Activated naive CD4-positive, alpha-beta T cell treated with anti-CD3 and anti-CD28 coated beads for 36 hours (primary cell): ENCODE measurements around the gene KIAA1549. TPM values are rescaled to one million over a fixed set of nuclear protein-coding genes. Genes with fewer than 3 reads are reported as not detected.
"Not testable (repeated sequence)": the region's sequence is repeated elsewhere in the genome, so short reads cannot be mapped to it uniquely, and the experiment has no call there.

ENCODE experiments used
- CTCF ChIA-PET: fragments of 350-600 bp; sonication (Branson Sonifier 250); formaldehyde crosslinking; loops from one replicate; lab custom pipeline; 2021; ENCODE audit warnings: antibody characterized with exemption; lab: Charles Lee
- DNase-seq: peaks from one replicate; pipeline ENCODE4 v3.0.0-alpha.2; 2020
- H3K27ac Mint-ChIP-seq: one replicate; pipeline ENCODE4 v1.8.0; 2021; ENCODE audit warnings: mild to moderate bottlenecking, mixed read lengths
- H3K27me3 Mint-ChIP-seq: one replicate; pipeline ENCODE4 v1.8.0; 2021; ENCODE audit warnings: low read depth, mixed read lengths
- H3K36me3 Mint-ChIP-seq: one replicate; pipeline ENCODE4 v1.8.0; 2021; ENCODE audit warnings: low read depth, mixed read lengths
- H3K4me1 Mint-ChIP-seq: one replicate; pipeline ENCODE4 v1.8.0; 2021; ENCODE audit warnings: low read depth, mixed read lengths
- H3K4me3 Mint-ChIP-seq: one replicate; pipeline ENCODE4 v1.8.0; 2021; ENCODE audit warnings: mild to moderate bottlenecking, moderate library complexity, mixed read lengths
- H3K9me3 Mint-ChIP-seq: one replicate; pipeline ENCODE4 v1.8.0; 2021; ENCODE audit warnings: mixed read lengths
- intact Hi-C: fragments of 100-400 bp; cut with micrococcal nuclease; formaldehyde crosslinking; loops from one replicate; pipeline ENCODE4 v1.15.1; 2023
- total RNA-seq, 2 experiments: library from RNA; stranded (reverse); gene quantifications; one replicate each; pipeline ENCODE4 v1.2.3, GENCODE V29; 2021

Gene KIAA1549
- total RNA-seq, result under 1 TPM; 0.60 to 0.67 TPM

DNA sequence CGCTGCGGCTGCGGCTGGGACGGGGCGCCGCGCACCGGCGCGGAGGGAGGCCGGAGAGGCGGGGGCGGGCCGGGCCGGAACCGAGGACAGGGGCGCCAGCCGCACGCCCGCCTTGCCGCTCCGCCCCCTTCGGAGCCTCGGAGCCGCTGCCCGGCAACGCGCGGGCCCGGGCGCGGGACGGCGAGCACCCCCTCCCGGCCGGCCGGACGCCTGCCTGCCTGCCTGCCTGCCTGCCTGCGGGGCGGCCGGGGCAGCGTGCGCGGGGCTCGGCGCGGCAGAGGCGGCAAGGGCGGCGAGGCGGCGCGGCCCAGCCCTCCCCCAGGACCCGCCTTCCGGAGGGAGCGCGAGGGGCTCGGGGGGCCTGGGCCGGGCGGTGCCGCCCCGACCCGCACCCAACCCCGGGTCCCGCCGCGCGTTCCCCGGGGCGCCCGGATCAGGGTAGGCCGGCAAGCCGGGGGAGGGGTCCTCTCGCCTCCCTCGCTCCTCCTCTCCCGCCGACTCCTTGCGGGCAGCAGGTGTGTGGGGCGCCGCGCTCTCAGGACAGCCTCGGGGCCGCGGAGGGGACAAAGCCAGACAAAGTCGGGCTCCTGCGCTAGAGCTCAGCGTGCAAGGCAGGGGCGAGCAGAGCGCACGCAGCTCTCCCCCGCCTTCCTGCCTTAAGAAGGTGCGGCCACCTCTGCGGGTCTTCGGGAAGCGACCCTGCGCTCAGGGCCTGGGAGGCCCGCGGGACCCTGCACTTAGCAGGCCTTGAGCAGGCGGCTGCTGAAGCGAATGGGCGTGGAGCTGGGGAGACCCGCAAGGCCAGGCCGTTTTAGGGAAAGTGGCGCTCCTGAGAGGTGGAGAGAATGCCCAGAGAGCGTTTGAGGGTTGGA is at the start of gene KIAA1549:
Gene KIAA1549 (minus strand): TSS at position 58 of the 872 bp plus-strand sequence. CDS start 120 bp downstream, outside the sequence.
- H3K27ac Mint-ChIP-seq, result no peak within 1 kb of the TSS
- H3K36me3 Mint-ChIP-seq, result no peaks in the 10 kb centered on the region
- peaks cover 36% of the 10 kb centered on the region for H3K27me3 Mint-ChIP-seq
- peak within 1 kb of the TSS; percentile 80 for H3K4me3 Mint-ChIP-seq
- intact Hi-C loops, result loop anchor here (2.0 to 5.0 kb wide), 2 partner anchors 79 to 229 kb away; no protein-coding TSS in a partner anchor
- peak; percentile 59 for DNase-seq
- CTCF ChIA-PET, result interaction anchor here (0.8 to 3.4 kb wide), 3 partner anchors 13 to 95 kb away, joined by 3 to 20 read pairs (median 4); no protein-coding TSS in a partner anchor
- H3K4me1 Mint-ChIP-seq, result peaks cover 8% of the 10 kb centered on the region
- H3K9me3 Mint-ChIP-seq, result no peaks in the 10 kb centered on the region

DNA sequence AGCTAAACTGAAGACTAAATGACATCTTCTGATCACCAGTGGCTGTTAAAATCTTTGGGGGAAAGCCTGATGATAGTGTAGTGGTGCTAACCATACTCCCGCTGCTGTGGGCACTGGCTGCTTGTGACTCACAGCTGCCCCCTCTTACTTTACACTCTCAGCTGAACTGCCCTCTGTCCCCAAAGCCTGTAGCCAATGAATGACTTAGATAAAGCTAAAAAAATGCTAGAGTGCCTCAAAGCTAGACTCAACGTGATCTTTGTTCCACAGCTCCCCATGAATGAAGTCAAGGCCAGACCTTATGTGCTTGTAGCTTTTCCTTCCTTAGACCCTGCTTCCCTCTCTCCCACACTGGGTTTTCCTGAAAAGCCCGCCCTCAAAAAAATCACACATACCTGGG is 48.2 kb upstream of the KIAA1549 start:
- peaks cover 37% of the 10 kb centered on the region for H3K36me3 Mint-ChIP-seq
- H3K4me1 Mint-ChIP-seq, result peaks cover 6% of the 10 kb centered on the region
- no peak for DNase-seq
- CTCF ChIA-PET, result interaction anchor here (4.4 kb wide), 1 partner anchor 11 kb away, joined by 19 read pairs; no protein-coding TSS in a partner anchor
- no peak overlapping the region for H3K4me3 Mint-ChIP-seq
- no peak overlapping the region for H3K27ac Mint-ChIP-seq
- intact Hi-C loops, result no loop called here
- H3K9me3 Mint-ChIP-seq, result no peaks in the 10 kb centered on the region
- H3K27me3 Mint-ChIP-seq, result no peaks in the 10 kb centered on the region

DNA sequence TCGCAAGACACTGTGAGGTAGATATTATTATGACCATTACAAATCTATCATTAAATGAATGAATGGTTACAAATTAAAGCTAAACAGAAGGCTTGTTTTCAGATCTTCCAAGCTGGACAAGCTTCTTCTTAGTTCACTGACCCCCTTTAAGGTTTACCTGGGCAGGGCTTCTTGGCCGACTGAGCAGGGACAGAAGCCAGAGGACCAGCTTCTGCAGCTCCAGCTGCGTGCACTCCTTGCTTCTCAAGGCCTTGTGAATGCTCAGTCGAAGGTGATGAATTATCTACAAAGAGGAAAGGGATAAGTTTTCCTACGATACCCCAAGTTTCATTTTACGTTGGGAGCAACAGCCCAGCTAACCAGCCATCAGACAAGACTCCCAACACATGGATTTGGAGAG is 45.4 kb upstream of the KIAA1549 start:
- intact Hi-C loops, result no loop called here
- H3K9me3 Mint-ChIP-seq, result no peaks in the 10 kb centered on the region
- H3K27ac Mint-ChIP-seq, result no peak overlapping the region
- no peak overlapping the region for H3K4me3 Mint-ChIP-seq
- DNase-seq, result no peak
- H3K36me3 Mint-ChIP-seq, result peaks cover 38% of the 10 kb centered on the region
- no peaks in the 10 kb centered on the region for H3K4me1 Mint-ChIP-seq
- CTCF ChIA-PET, result interaction anchor here (4.4 kb wide), 1 partner anchor 8 kb away, joined by 19 read pairs; no protein-coding TSS in a partner anchor
- H3K27me3 Mint-ChIP-seq, result no peaks in the 10 kb centered on the region

DNA sequence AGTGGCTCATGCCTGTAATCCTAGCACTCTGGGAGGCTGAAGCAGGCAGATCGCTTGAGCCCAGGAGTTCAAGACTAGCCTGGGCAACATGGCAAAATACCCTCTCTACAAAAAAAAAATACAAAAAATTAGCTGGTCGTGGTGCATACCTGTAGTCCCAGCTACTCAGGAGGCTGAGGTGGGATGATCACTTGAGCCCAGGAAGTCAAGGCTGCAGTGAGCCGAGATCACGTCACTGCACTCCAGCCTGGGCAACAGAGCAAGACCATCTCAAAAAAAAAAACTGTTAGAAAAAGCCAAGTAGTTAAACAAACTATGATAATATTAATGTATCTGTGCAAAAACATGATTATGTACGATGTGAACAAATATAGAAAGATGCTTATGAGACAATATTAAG is 44.7 kb upstream of the KIAA1549 start:
- CTCF ChIA-PET, result interaction anchor here (4.4 kb wide), 1 partner anchor 8 kb away, joined by 19 read pairs; no protein-coding TSS in a partner anchor
- peaks cover 36% of the 10 kb centered on the region for H3K36me3 Mint-ChIP-seq
- H3K4me1 Mint-ChIP-seq, H3K4me3 Mint-ChIP-seq, H3K27me3 Mint-ChIP-seq, intact Hi-C loops, DNase-seq, H3K27ac Mint-ChIP-seq, H3K9me3 Mint-ChIP-seq: not testable (repeated sequence)

DNA sequence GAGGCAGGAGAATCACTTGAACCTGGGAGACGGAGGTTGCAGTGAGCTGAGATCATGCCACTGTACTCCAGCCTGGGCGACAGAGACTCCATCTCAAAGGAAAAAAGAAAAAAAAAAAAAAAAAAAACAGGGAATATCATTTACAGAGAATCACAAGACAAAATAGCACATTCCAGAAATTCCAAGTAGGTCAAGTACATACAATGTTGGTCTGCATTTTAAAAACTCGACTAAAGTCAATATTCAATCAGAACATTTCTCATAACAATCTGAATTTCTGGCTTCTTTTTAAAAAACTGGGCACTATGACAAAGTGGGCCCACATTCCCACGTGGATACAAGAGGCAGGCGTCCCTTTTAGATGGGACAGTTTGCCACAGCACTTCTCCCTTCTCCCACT is 41.9 kb upstream of the KIAA1549 start:
- H3K27ac Mint-ChIP-seq, result no peak overlapping the region
- no peak for DNase-seq
- CTCF ChIA-PET, result no interaction called here
- H3K9me3 Mint-ChIP-seq, result no peaks in the 10 kb centered on the region
- no peak overlapping the region for H3K4me3 Mint-ChIP-seq
- H3K4me1 Mint-ChIP-seq, result no peaks in the 10 kb centered on the region
- intact Hi-C loops, result no loop called here
- no peaks in the 10 kb centered on the region for H3K27me3 Mint-ChIP-seq
- peaks cover 20% of the 10 kb centered on the region for H3K36me3 Mint-ChIP-seq

DNA sequence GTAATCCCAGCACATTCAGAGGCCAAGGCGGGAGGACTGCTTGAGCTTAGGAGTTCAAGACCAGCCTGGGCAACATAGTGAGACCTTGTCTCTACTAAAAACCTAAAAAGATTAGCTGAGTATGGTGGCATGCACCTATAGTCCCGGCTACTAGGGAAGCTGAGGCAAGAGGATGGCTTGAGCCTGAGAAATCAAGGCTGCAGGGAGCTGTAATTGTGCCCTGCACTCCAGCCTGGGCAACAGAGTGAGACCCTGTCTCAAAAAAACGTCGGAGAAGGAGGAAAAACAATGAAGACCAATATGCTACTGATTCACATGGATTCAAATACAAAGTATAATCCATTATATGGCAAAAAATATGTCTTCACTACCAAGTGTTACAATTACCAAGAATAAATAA is 41.1 kb upstream of the KIAA1549 start:
- Mint-ChIP-seq H3K27ac (no peak overlapping the region), H3K36me3 (peaks cover 16% of the 10 kb centered on the region), H3K4me3 (no peak overlapping the region), H3K4me1 (peaks cover under 1% of the 10 kb centered on the region), H3K27me3 (no peaks in the 10 kb centered on the region), H3K9me3 (no peaks in the 10 kb centered on the region)
- intact Hi-C loops, result no loop called here
- DNase-seq, result no peak
- CTCF ChIA-PET, result interaction anchor here (0.6 to 1.2 kb wide), 2 partner anchors 36 to 136 kb away, joined by 3 to 4 read pairs; no protein-coding TSS in a partner anchor

DNA sequence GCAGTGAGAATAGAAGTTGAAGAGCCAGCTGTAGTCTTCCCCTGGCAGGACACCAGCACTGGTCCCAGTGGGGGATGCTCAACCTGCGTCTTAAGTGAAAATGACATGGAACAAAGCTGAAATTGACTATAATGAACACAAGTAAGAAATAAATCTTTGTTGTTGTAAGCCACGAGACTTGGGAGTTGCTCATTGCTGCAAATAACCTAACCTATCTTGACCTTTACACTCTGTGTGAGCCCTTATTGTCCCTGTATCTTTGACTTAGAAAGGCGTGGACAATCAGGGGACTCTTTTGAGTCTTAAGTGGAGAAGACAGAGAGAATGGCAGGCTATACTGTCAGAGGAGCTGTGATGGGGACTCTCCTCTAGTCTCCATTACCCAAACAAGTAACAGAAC is 37.7 kb upstream of the KIAA1549 start:
- H3K27me3 Mint-ChIP-seq, result no peaks in the 10 kb centered on the region
- no peak for DNase-seq
- H3K27ac Mint-ChIP-seq, result no peak overlapping the region
- no peaks in the 10 kb centered on the region for H3K9me3 Mint-ChIP-seq
- intact Hi-C loops, result no loop called here
- H3K4me3 Mint-ChIP-seq, result no peak overlapping the region
- peaks cover 4% of the 10 kb centered on the region for H3K4me1 Mint-ChIP-seq
- H3K36me3 Mint-ChIP-seq, result peaks cover 4% of the 10 kb centered on the region
- CTCF ChIA-PET, result interaction anchor here (0.6 to 4.0 kb wide), 6 partner anchors 9 to 600 kb away, joined by 3 to 19 read pairs (median 6); partner anchors contain the start of gene FMC1

DNA sequence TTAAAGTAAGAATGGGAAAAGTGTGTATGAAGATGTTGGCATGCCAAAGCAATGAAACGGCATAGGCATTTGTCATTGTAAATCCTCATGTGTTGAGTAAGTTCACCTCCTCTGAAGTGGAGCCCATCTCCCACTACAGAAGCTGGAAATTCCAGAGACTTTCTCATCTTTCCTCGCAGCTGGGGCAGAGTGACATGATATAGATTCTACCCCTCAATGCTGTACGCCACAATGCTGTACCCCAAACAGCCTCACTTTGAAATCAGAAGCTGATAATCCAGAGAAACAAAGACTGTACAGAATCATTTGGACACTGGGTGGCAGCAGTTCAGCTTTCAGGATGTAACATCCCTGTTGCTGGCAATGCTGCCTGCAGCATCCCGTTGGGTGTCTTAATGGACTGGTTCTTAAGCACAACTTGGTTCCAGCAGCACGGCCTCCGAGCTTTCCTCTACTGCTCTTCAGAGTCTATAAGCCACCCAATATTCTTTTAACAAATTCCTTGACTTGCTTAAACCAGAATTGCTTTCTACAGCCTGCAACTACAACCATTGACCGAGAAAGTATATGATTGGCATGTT is 35.8 kb upstream of the KIAA1549 start:
- H3K36me3 Mint-ChIP-seq, result no peaks in the 10 kb centered on the region
- no peaks in the 10 kb centered on the region for H3K27me3 Mint-ChIP-seq
- peaks cover 4% of the 10 kb centered on the region for H3K4me1 Mint-ChIP-seq
- H3K27ac Mint-ChIP-seq, result no peak overlapping the region
- CTCF ChIA-PET, result interaction anchor here (0.7 to 4.0 kb wide), 28 partner anchors 9 to 483 kb away, joined by 3 to 19 read pairs (median 4); no protein-coding TSS in a partner anchor
- DNase-seq, result peak; percentile 80
- H3K9me3 Mint-ChIP-seq, result no peaks in the 10 kb centered on the region
- H3K4me3 Mint-ChIP-seq, result no peak overlapping the region
- intact Hi-C loops, result loop anchor here (1.0 kb wide), 4 partner anchors 8 to 131 kb away; no protein-coding TSS in a partner anchor

DNA sequence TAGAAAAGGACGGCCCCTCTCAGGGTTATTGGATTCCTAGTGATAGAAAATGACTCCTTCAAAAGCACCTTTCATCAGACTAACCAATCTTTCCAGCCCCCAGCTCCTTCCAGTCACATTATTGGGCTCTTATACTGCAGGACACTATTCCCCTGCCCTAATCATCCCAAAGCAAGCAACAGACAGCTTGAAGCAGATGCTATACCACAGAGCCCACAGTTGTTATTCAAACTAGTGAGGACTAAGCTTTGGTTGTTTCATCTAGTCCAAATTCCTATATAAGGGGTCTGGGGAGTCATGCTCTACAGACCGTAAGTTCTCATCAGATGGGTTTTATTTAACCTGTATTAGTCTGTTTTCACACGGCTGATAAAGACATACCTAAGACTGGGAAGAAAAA is 30.2 kb upstream of the KIAA1549 start:
- CTCF ChIA-PET, result interaction anchor here (0.5 to 0.7 kb wide), 2 partner anchors 368 to 1009 kb away, joined by 3 read pairs; partner anchors contain the start of gene CREB3L2
- Mint-ChIP-seq H3K9me3 (no peaks in the 10 kb centered on the region), H3K4me3 (no peak overlapping the region), H3K27ac (no peak overlapping the region), H3K27me3 (no peaks in the 10 kb centered on the region), H3K36me3 (no peaks in the 10 kb centered on the region), H3K4me1 (no peaks in the 10 kb centered on the region)
- DNase-seq, result no peak
- intact Hi-C loops, result no loop called here

DNA sequence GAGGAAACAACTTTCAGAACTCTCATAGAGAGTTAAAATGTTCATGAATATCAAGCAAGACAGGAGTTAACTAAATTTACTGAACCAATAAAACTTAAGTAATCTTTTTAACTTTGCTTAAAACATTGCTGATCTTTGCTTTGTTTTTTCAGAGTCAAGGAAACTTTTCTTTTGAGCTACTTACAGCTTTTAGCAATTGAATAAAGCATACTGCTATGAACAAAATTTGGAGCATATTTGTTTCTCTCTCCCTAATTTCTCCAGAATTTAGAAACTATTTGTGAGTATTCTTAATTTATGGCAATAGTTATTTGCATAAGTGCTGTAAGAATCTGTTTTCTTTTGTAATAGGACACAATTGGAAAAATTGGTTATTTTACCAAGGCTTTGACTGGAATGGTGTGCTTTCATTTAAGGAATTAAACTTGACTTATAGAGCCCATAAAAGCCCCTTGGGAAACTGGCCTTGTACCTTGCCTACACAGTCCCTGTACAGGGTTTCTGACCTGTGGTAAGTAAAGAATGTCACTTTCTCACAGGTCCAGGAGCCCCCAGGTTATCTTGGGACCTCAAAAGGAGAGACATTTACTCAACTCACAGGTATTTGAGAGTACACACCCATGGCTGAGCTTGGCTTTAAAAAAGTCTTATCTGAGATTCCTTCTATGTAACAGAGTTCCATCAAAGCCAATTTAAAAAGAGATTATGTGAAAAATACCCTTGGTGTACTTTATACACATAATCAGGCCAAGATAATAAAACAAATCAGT is 23.3 kb upstream of the KIAA1549 start:
- Mint-ChIP-seq H3K9me3 (peaks cover 21% of the 10 kb centered on the region), H3K27ac (no peak overlapping the region), H3K27me3 (no peaks in the 10 kb centered on the region), H3K4me3 (no peak overlapping the region), H3K36me3 (no peaks in the 10 kb centered on the region), H3K4me1 (peaks cover 2% of the 10 kb centered on the region)
- intact Hi-C loops, result no loop called here
- CTCF ChIA-PET, result interaction anchor here (0.7 to 2.0 kb wide), 2 partner anchors 13 to 405 kb away, joined by 3 to 7 read pairs; no protein-coding TSS in a partner anchor
- no peak for DNase-seq

DNA sequence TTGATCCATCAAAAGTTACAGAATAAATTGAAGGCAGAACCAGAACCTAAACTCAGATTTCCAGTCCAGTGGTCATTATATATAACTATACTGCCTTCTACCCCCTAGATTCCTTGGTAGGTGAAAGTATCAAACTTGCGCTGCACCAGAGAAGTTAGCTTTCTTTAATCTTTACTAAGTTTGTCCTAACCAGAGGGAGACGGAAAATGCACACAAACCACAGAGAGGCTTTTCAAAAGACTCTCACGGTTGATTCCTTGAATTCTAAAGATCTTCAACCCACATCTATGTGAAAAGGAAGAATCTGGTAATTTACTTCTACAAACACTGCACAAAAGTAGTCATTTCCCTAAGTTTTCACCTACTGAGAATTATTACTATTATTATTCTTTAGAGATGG is 18.2 kb upstream of the KIAA1549 start:
- Mint-ChIP-seq H3K27ac (no peak overlapping the region), H3K9me3 (peaks cover 10% of the 10 kb centered on the region), H3K27me3 (no peaks in the 10 kb centered on the region), H3K4me1 (peaks cover 6% of the 10 kb centered on the region), H3K36me3 (no peaks in the 10 kb centered on the region), H3K4me3 (no peak overlapping the region)
- intact Hi-C loops, result no loop called here
- DNase-seq, result no peak
- CTCF ChIA-PET, result interaction anchor here (0.6 to 1.0 kb wide), 2 partner anchors 18 to 34 kb away, joined by 3 to 4 read pairs; no protein-coding TSS in a partner anchor
